GM15510 (cell line): ENCODE measurements around the gene ZW10.

Experiments used
- POLR2A ChIP-seq: IDR thresholded peaks from 3 replicates; pipeline ENCODE4 v1.6.1; 2011; ENCODE audit warnings: borderline replicate concordance; ENCODE audit not compliant: insufficient read length; ENCODE audit errors: extremely low read depth

The ZW10 gene

DNA sequence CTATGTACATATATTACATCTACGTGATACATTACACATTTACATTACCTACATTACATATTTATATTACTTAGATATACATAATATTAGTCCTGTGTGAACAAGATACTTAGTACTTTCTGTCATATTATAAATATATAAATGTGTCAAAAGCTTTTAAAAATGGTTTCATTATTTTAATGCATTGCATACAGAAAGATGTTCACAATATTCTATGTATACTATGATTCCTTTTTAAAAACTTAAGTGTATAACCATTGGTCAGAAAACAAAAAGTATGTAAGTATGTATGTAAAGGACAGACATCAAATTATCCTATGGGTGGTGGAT is 647 bp upstream of the ZW10 start:
- no peak for TF ChIP-seq POLR2A

- TF ChIP-seq POLR2A: no peak
Measured at GRCh38 chr11:113773092-113773415, 438 bp downstream of the ZW10 start.

DNA sequence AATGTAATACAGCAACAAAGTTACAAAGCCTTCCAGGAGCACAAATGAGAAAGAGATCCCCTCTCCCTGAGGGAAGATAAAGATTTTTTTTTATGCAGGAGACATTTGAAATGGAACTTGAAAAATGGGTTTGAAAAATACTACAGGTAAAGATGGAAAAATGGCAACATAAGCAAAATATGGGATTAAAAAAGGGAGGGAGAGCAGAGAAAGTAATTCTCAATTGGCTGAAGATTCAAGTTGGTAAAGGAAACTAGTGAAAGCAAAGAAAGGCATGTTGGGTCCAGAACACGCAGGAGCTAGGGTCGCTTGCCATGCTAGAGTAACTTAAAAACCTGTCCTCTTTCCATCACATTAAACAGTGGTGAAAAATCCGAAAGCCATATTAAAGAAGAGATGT is 1.5 kb downstream of the ZW10 start:
- TF ChIP-seq POLR2A: no peak

DNA sequence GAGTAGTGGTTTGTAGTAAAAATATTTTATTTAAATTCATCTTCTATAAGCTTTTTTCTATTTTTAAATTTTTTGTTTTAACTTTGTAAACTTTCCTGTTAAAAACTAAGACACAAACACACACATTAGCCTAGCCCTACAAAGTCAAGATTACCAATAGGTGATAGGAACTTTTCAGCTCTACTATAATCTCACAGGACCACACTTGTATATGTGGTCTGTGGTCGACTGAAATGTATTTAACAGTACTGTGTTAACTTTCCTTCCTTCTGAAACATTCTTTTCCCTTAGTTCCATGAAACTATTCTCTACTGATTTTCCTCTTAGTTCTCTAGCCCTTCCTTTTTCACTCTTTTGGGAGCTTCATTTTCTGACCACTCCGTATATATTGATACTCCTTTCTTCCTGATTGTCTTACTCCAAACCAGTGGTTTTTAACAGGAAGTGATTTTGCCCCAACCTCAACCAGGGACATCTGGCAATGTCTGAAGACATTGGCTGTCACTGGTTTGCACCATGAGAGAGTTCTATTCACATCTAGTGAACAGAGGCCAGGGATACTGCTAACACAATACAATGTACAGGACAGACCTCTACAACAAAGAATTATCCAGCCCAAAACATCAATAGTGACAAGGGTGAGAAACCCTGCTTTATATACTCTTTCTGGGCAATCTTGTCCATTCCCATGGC is 8.8 kb downstream of the ZW10 start:
- TF ChIP-seq POLR2A: no peak

DNA sequence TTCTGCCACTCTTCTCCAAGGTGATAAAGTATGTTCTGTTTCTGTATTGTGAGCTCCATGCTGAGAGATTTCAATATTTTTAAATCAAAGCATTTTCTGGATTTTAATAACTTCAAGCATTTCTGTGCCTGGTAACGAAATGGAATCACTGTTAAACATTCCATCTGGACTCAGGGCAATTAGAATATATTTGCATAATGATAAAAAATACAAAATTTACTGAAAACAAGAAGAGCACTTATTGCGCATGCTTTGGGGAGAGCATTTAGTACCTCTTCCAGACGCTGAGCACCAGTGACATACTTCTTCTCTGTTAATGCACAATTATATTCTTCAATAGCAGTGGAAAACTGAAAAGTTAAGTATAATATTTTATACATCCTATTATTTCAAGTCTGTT is 13.3 kb downstream of the ZW10 start:
- no peak for TF ChIP-seq POLR2A

DNA sequence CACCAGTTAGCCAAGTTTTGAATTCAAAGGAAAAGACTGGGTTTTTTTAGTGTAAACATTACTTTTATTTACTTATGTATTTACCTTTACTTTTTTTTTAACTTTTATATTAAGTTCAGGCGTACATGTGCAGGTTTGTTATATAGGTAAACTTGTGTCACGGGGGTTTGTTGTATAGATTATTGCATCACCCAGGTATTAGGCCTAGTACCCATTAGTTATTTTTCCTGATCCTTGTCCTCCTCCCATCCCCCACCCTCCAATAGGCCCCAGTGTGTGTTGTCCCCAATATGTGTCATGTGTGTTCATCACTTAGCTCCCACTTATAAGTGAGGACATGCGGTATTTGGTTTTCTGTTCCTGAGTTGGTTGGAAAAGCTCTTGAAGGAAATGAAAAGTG is 20.6 kb downstream of the ZW10 start:
- no peak for TF ChIP-seq POLR2A

DNA sequence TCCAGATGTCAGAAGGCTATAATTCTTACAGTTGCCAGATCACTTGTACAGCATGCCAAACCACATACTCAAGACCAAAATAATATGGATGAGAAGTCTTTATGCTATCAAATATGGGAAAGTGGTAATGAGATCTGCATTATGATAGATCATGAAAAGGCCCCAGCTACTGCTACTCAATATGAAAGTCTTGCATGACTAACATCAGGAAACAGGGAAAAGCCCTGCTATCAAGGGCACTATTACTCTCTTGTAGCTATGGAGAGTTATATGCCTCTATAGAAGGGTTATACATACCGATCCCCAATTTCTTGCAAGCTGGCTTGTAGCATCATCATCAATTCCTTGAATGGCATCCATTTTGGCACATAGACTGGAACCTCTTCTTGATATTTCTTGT is 37.2 kb downstream of the ZW10 start:
- no peak for TF ChIP-seq POLR2A

- no peak for TF ChIP-seq POLR2A
Measured at GRCh38 chr11:113732092-113732491, 41.4 kb downstream of the ZW10 start.

- TF ChIP-seq POLR2A: no peak
Measured at GRCh38 chr11:113730887-113731726, 42.4 kb downstream of the ZW10 start.

- TF ChIP-seq POLR2A: no peak
Measured at GRCh38 chr11:113729456-113729855, 44.0 kb downstream of the ZW10 start.

- no peak for TF ChIP-seq POLR2A
Measured at GRCh38 chr11:113728814-113729213, 44.7 kb downstream of the ZW10 start.

- no peak for TF ChIP-seq POLR2A
Measured at GRCh38 chr11:113725913-113726312, 47.6 kb downstream of the ZW10 start.

DNA sequence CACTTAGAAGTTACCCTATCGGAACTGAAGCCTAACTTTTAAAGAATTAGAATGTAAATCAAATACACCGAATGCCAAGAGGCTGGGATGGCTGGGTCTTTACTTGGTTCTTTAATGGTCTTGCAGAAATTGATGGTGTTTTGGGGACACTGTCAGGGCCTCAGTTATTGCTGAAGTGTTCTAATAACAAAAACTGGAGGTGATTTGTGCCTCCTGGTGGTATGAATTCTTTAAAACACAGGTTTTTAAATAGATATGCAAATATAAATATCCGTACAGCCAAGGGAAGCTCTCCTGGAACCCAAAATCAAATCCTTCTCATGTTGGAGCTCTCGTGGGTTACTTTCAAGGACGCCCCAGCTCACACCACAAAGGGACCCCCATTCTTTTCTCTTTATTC is 48.1 kb downstream of the ZW10 start:
- no peak for TF ChIP-seq POLR2A

GRCh38 chr11:113724778-113725177 is 48.7 kb downstream of the ZW10 start:
- TF ChIP-seq POLR2A: no peak

DNA sequence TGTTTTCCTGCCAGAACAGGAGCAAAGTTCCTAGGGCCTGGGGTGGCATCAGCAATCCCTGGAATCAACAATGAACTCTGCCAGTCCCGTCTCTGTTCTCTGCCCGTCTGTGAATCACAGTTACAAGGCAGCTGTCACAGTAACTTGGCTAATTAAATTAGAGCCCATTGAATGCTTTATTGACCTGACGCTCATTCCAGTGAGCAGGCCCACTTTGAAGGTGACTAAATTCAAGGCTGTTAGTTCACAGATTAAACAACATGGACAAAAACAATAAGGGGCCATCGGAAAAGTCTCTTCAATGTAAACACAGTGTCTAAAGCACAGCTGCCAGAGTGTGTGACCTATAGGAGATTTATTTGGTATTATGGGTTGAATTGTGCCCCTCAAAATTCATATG is 49.7 kb downstream of the ZW10 start:
- no peak for TF ChIP-seq POLR2A

DNA sequence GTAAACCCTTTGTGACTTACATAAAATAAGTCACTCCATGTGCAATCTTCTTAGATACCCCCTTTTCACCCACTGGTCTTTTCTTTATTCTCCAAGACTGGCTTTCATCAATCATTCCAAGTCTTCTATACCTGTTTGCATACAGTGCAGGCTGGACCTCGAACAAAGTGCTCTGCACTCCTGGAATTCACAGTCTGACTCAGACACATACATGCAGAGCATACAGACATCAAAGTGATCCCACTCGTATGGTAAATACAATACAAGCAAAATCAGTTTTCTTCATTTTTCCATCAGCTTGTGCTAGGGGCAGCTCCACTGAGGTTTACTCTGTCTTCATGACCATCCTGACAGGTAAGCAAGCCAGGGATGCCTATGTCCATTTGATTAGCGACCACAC is 50.6 kb downstream of the ZW10 start:
- TF ChIP-seq POLR2A: no peak

DNA sequence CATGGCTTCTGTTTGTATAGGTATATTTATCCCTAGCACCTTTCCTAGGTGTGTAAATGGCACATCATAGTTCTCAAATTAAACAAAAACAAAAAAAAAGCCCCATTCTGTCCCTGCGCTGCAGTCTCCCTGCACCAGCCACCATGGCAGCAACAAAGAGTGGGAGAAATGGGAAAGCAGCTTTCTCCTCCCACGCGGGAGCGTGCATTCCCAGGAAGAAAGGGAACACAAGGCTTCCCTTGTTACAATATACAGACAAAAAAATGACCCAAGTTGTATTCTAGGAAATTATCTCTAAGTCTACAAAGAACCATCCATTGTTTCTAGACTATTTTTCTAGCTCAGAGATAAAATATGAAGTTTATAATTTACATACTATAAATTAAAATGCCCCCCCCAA is 51.3 kb downstream of the ZW10 start:
- TF ChIP-seq POLR2A: no peak

DNA sequence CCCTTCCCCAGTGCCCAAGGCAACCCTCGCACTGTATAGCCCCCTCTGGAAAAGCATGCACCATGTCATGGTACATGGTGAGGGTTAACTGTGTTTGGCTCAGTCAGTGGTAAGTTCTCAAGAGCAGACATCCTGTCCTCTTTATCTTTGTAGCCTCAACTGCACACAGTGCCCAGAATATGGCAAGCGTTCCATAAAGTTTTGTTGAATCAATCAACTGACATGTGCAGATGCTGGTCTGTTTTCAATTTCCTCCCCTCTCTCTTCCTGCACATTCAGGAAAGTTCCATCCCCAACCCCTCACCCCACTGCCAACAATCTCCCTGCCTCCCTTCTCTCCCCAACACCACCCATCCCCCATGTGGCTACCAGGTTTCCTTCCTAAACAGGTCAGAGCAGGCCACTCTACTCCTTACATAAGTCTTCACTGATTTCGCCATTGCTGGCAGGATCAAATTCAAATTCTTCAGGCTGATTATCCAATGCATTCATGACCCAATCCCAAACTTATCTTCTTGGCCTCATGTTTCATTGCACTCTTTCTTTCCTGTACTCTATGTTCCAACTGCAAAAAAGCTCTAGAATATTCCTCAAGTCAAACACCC is 51.9 kb downstream of the ZW10 start:
- TF ChIP-seq POLR2A: no peak
